ENCODE data around the gene CKMT2. TPM values are rescaled to one million over a fixed set of nuclear protein-coding genes. Genes with fewer than 3 reads are reported as not detected.

Gene CKMT2
- total and polyA plus RNA-seq, 2 of the 4 experiments (the other 2 are of a cell fraction): 0.21 to 0.36 TPM

DNA sequence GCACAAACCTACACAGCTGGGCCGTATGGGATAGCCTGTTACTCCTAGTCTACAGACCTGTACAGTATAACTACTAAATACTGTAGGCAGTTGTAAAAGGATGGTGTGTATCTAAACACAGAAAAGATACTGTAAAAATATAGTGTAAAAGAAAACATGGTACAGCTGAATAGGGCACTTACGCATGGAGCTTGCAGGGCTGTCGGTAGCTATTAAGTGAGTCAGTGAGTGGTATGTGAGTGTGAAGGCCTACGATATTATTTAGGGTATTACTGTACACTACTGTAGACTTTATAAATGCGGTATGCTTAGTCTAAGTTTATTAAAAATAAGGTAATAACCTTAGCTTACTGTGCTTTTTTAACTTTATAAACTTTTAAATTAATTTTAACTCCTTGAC is 69.5 kb downstream of the CKMT2 start:
- intact Hi-C loops (cut with micrococcal nuclease) (loop anchor here (5.0 to 10.0 kb wide), 2 partner anchors 452 to 865 kb away; partner anchors contain the start of gene SSBP2), in situ Hi-C loops (cut with MboI; ENCODE audit: low sequenced_read_pairs) (no loop called here), dilution Hi-C loops (cut with HindIII; ENCODE audit: low sequenced_read_pairs, unreplicated experiment) (no loop called here)
- Histone ChIP-seq H2BK5ac (ENCODE audit: low read depth, low read length, poor library complexity, severe bottlenecking) (peak overlapping the region; percentile 51), H3K18ac (ENCODE audit: low read depth, low read length) (no peak overlapping the region), H3K14ac (replicated peaks; ENCODE audit: low read depth, low read length) (peak overlapping the region; percentile 50), H2AK5ac (ENCODE audit: low read depth, low read length) (peak overlapping the region; percentile 80), H2AFZ (replicated peaks; ENCODE audit: low read length, poor library complexity) (no peak overlapping the region), H3K9me3 (ENCODE audit: control insufficient read depth, insufficient read depth, low read length) (no peaks in the 10 kb centered on the region), H3K27me3 (ENCODE audit: control insufficient read depth, insufficient read depth, low read length) (no peaks in the 10 kb centered on the region), H3K9ac (ENCODE audit: low read depth, low read length) (no peak overlapping the region), H3K36me3 (ENCODE audit: control insufficient read depth, insufficient read depth, low read length) (peaks cover 2% of the 10 kb centered on the region), H3K4me2 (ENCODE audit: low read depth, low read length) (peak overlapping the region; percentile 72), H3K56ac (ENCODE audit: extremely low read depth, insufficient read depth, low read length) (no peak overlapping the region), H2BK15ac (ENCODE audit: low read depth, low read length) (0 out of 3 replicates have a peak overlapping the region, but pooled peaks have one; percentile 18), H4K8ac (ENCODE audit: low read depth in 2 of 2, low read length in 2 of 2) (peak overlapping the region; percentile 66 to 75), H3K79me1 (ENCODE audit: low read depth in 1 of 2, low read length in 2 of 2) (peaks cover 14 to 61% of the 10 kb centered on the region in 2 experiments), H3K4me3 (ENCODE audit: insufficient read depth, low read depth, low read length) (peak overlapping the region; percentile 61), H2BK120ac (ENCODE audit: low read depth, low read length) (peak overlapping the region; percentile 26; the same call in 1 of the 2 replicates), H4K91ac (ENCODE audit: insufficient read depth, low read depth, low read length) (0 out of 2 replicates have a peak overlapping the region, but pooled peaks have one; percentile 39), H2AK9ac (replicated peaks; ENCODE audit: low read depth, low read length, poor library complexity) (no peak overlapping the region), H3K4me1 (ENCODE audit: control insufficient read depth, insufficient read depth, low read length) (peaks cover 4% of the 10 kb centered on the region), H4K20me1 (ENCODE audit: insufficient read depth, low read length) (no peaks in the 10 kb centered on the region), H3K23ac (ENCODE audit: low read depth, low read length) (peak overlapping the region; percentile 67; the same call in 1 of the 2 replicates), H2BK20ac (ENCODE audit: low read depth, low read length) (no peak overlapping the region), H4K5ac (ENCODE audit: low read depth, low read length) (peak overlapping the region; percentile 28; the same call in 1 of the 2 replicates), H3K9me1 (ENCODE audit: insufficient read depth, low read length) (peaks cover 3% of the 10 kb centered on the region; the same call in 1 of the 2 replicates), H3K4ac (ENCODE audit: low read depth, low read length) (peak overlapping the region; percentile 64), H3K27ac (ENCODE audit: insufficient read depth, low read length) (no peak overlapping the region; the same call in 1 of the 2 replicates)
- POLR2A ChIA-PET (ENCODE audit: unreplicated experiment): interaction anchor here (0.6 kb wide), 2 partner anchors 73 to 1005 kb away, joined by 6 to 8 read pairs; no protein-coding TSS in a partner anchor
- no peak for ATAC-seq (ENCODE audit: low read depth)
- no TSS peak for BruUV-seq (replicated peaks)
- CTCF ChIA-PET: interaction anchor here (0.6 to 1.0 kb wide), 5 partner anchors 11 to 923 kb away, joined by 3 to 4 read pairs (median 3); no protein-coding TSS in a partner anchor
- 100% methylated on average over 1 of the region's 5 CpGs; no CpG with 5 or more reads in 1 of the 2 experiments for WGBS, 2 experiments (ENCODE audit: extremely low coverage in 2 of 2, insufficient read length in 1 of 2)
- 0 out of 2 replicates have a peak, but pooled peaks have one; percentile 10 for TF ChIP-seq POLR2A (IDR thresholded peaks at IDR 0.05; ENCODE audit: low read depth, low read length)
- TF ChIP-seq MAZ (IDR thresholded peaks at IDR 0.05; ENCODE audit: borderline replicate concordance, low read depth, low read length): no peak
- no peak for TF ChIP-seq SMC3 (IDR thresholded peaks at IDR 0.05; ENCODE audit: low read depth, low read length)
- peak; percentile 31 for DNase-seq

All from IMR-90 (cell line).